ENCODE measurements around the gene C22orf23. TPM values are rescaled to one million over a fixed set of nuclear protein-coding genes. Genes with fewer than 3 reads are reported as not detected.
"Not testable (repeated sequence)": the region's sequence is repeated elsewhere in the genome, so short reads cannot be mapped to it uniquely, and the experiment has no call there.

The C22orf23 gene
- total RNA-seq, 6 experiments from 2014 or later, result 0.43 to 0.73 (median 0.54) TPM

GRCh38 chr22:37957232-37957631 lies 3.8 kb upstream of the C22orf23 start:
- Mint-ChIP-seq H3K27ac (no peak overlapping the region), H3K36me3 (ENCODE audit: low read depth) (peaks cover 46% of the 10 kb centered on the region), H3K4me1 (ENCODE audit: low read depth) (peaks cover 24% of the 10 kb centered on the region), H3K27me3 (ENCODE audit: insufficient read depth) (peaks cover 5% of the 10 kb centered on the region; the same call in 1 of the 2 replicates), H3K9me3 (no peaks in the 10 kb centered on the region), H3K4me3 (no peak overlapping the region; the same call in 1 of the 2 replicates)
- TF ChIP-seq CTCF (IDR thresholded peaks at IDR 0.05), result no peak
- DNase-seq, result no peak

GRCh38 chr22:37955825-37956397 lies 2.5 kb upstream of the C22orf23 start:
- H3K27me3 Mint-ChIP-seq (ENCODE audit: insufficient read depth); DNase-seq; H3K9me3 Mint-ChIP-seq; H3K4me3 Mint-ChIP-seq; H3K27ac Mint-ChIP-seq: not testable (repeated sequence)
- Mint-ChIP-seq H3K4me1 (ENCODE audit: low read depth) (peaks cover 28% of the 10 kb centered on the region), H3K36me3 (ENCODE audit: low read depth) (peaks cover 37% of the 10 kb centered on the region)

GRCh38 chr22:37954686-37955085 lies 1.3 kb upstream of the C22orf23 start:
- no peak for DNase-seq
- peak overlapping the region; percentile 98 for H3K4me3 Mint-ChIP-seq
- TF ChIP-seq CTCF (IDR thresholded peaks at IDR 0.05), result no peak
- H3K27ac Mint-ChIP-seq, result peak overlapping the region; percentile 90
- H3K27me3 Mint-ChIP-seq (ENCODE audit: insufficient read depth), result peaks cover 5% of the 10 kb centered on the region; the same call in 1 of the 2 replicates
- peaks cover 35% of the 10 kb centered on the region for H3K36me3 Mint-ChIP-seq (ENCODE audit: low read depth)
- peaks cover 28% of the 10 kb centered on the region for H3K4me1 Mint-ChIP-seq (ENCODE audit: low read depth)
- H3K9me3 Mint-ChIP-seq, result no peaks in the 10 kb centered on the region

- Mint-ChIP-seq H3K4me3 (peak overlapping the region; percentile 98), H3K9me3 (no peaks in the 10 kb centered on the region), H3K27me3 (ENCODE audit: insufficient read depth) (peaks cover 5% of the 10 kb centered on the region; the same call in 1 of the 2 replicates), H3K4me1 (ENCODE audit: low read depth) (peaks cover 28% of the 10 kb centered on the region), H3K36me3 (ENCODE audit: low read depth) (peaks cover 21% of the 10 kb centered on the region), H3K27ac (peak overlapping the region; percentile 90)
- DNase-seq, result peak; percentile 33
- no peak for TF ChIP-seq CTCF (IDR thresholded peaks at IDR 0.05)
Observed at GRCh38 chr22:37953062-37953436, 352 bp downstream of the C22orf23 start.

GRCh38 chr22:37952629-37953028 lies 772 bp downstream of the C22orf23 start:
- DNase-seq; H3K27me3 Mint-ChIP-seq (ENCODE audit: insufficient read depth); H3K9me3 Mint-ChIP-seq: not testable (repeated sequence)
- peak overlapping the region; percentile 90 for H3K27ac Mint-ChIP-seq
- peak overlapping the region; percentile 98 for H3K4me3 Mint-ChIP-seq
- H3K36me3 Mint-ChIP-seq (ENCODE audit: low read depth), result peaks cover 18% of the 10 kb centered on the region
- H3K4me1 Mint-ChIP-seq (ENCODE audit: low read depth), result peaks cover 28% of the 10 kb centered on the region

GRCh38 chr22:37951305-37951704 lies 2.1 kb downstream of the C22orf23 start:
- peaks cover 8% of the 10 kb centered on the region for H3K36me3 Mint-ChIP-seq (ENCODE audit: low read depth)
- H3K9me3 Mint-ChIP-seq, result no peaks in the 10 kb centered on the region
- no peak overlapping the region for H3K4me3 Mint-ChIP-seq
- H3K27me3 Mint-ChIP-seq (ENCODE audit: insufficient read depth), result peaks cover 2% of the 10 kb centered on the region; the same call in 1 of the 2 replicates
- peak overlapping the region; percentile 42; the same call in 1 of the 2 replicates for H3K27ac Mint-ChIP-seq
- TF ChIP-seq CTCF (IDR thresholded peaks at IDR 0.05), result 0 out of 2 replicates have a peak, but pooled peaks have one; percentile 22
- peaks cover 28% of the 10 kb centered on the region for H3K4me1 Mint-ChIP-seq (ENCODE audit: low read depth)
- DNase-seq, result no peak

- DNase-seq; H3K4me1 Mint-ChIP-seq (ENCODE audit: low read depth); H3K27ac Mint-ChIP-seq; H3K36me3 Mint-ChIP-seq (ENCODE audit: low read depth); H3K4me3 Mint-ChIP-seq; H3K9me3 Mint-ChIP-seq; H3K27me3 Mint-ChIP-seq (ENCODE audit: insufficient read depth): not testable (repeated sequence)
Observed at GRCh38 chr22:37947142-37947795, 6.1 kb downstream of the C22orf23 start.

- H3K36me3 Mint-ChIP-seq (ENCODE audit: low read depth); H3K4me3 Mint-ChIP-seq; H3K9me3 Mint-ChIP-seq; H3K27ac Mint-ChIP-seq; DNase-seq; H3K27me3 Mint-ChIP-seq (ENCODE audit: insufficient read depth); H3K4me1 Mint-ChIP-seq (ENCODE audit: low read depth): not testable (repeated sequence)
Observed at GRCh38 chr22:37944423-37944822, 9.0 kb downstream of the C22orf23 start.
